C4-2B (cell line): ENCODE results near the gene OR4D1.

ENCODE experiments used
- ZFX ChIP-seq: fragments of 450-650 bp; IDR thresholded peaks from 2 replicates; pipeline ENCODE4 v1.6.1; 2017
- TF ChIP-seq, protein P1 (sequence below): fragments of 450-650 bp; conservative IDR thresholded peaks from 2 replicates; pipeline ENCODE4 v1.5.1; 2017; ENCODE audit warnings: mild to moderate bottlenecking

GRCh38 chr17:58156839-58157803 is 8.9 kb downstream of the OR4D1 start:
- TF ChIP-seq, protein P1, sequence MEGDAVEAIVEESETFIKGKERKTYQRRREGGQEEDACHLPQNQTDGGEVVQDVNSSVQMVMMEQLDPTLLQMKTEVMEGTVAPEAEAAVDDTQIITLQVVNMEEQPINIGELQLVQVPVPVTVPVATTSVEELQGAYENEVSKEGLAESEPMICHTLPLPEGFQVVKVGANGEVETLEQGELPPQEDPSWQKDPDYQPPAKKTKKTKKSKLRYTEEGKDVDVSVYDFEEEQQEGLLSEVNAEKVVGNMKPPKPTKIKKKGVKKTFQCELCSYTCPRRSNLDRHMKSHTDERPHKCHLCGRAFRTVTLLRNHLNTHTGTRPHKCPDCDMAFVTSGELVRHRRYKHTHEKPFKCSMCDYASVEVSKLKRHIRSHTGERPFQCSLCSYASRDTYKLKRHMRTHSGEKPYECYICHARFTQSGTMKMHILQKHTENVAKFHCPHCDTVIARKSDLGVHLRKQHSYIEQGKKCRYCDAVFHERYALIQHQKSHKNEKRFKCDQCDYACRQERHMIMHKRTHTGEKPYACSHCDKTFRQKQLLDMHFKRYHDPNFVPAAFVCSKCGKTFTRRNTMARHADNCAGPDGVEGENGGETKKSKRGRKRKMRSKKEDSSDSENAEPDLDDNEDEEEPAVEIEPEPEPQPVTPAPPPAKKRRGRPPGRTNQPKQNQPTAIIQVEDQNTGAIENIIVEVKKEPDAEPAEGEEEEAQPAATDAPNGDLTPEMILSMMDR: no peak
- no peak for TF ChIP-seq ZFX
